ENCODE results near the gene NT5C3B. TPM values are rescaled to one million over a fixed set of nuclear protein-coding genes. Genes with fewer than 3 reads are reported as not detected.

NT5C3B gene
- total RNA-seq, 1 donor from 2014 or later = 46.2 TPM

GRCh38 chr17:41793784-41794539, 42.1 kb downstream of the NT5C3B start:
- intact Hi-C loops (cut with micrococcal nuclease) = no loop called here
- Mint-ChIP-seq H3K36me3 (ENCODE audit: low read depth) (no peaks in the 10 kb centered on the region), H3K4me3 (no peak overlapping the region), H3K27me3 (peaks cover 1% of the 10 kb centered on the region), H3K27ac (no peak overlapping the region), H3K9me3 (no peaks in the 10 kb centered on the region), H3K4me1 (no peaks in the 10 kb centered on the region)
- DNase-seq = no peak

DNA sequence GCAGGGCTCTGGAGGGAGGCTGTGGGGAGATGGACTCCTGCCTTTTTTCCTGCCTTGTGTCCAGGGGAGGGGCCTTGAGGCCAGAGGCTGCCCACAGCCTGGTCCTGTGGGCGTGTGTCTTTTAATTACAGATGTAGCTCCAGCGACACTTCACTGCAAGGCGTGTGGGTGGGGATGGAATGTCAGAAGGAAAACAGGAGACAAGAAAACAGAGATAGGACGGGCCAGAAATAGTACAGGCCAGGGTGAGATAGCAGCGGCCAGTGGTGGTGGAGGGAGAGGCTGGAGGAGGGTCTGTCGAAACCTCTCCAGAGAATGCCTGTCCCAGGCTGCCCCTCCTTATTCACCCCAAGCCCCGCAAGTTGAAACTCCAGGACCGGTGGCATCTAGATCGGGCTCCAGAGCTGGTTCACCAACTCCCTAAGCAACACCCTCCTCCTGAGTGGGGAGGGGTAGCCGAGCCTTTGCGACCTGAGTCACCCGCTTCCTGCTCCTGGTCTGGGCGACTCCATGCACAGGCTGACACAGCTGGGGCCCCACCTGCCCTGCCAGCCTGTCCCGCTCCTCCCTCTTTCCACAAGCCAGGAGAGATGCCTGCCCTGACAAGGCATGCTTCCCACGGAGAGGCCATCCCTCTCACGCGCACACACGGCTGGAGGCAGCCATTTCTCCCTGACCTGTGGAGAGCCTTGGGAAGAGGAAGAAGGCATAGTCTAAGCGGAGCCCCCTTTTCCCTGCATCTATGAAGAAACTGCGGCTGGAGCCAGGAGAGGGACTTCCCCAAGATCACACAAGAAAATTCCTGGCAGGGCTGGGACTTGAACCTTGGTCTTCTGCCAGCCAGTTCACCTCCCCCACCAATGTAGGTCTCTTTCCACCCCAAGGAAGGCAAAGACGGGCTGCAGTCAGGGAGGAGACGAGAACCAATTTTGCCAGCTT, 42.9 kb downstream of the NT5C3B start:
- no peaks in the 10 kb centered on the region for H3K9me3 Mint-ChIP-seq
- DNase-seq = no peak
- peaks cover 5% of the 10 kb centered on the region for H3K27me3 Mint-ChIP-seq
- H3K4me1 Mint-ChIP-seq = no peaks in the 10 kb centered on the region
- intact Hi-C loops (cut with micrococcal nuclease) = no loop called here
- no peak overlapping the region for H3K27ac Mint-ChIP-seq
- no peaks in the 10 kb centered on the region for H3K36me3 Mint-ChIP-seq (ENCODE audit: low read depth)
- H3K4me3 Mint-ChIP-seq = no peak overlapping the region

DNA sequence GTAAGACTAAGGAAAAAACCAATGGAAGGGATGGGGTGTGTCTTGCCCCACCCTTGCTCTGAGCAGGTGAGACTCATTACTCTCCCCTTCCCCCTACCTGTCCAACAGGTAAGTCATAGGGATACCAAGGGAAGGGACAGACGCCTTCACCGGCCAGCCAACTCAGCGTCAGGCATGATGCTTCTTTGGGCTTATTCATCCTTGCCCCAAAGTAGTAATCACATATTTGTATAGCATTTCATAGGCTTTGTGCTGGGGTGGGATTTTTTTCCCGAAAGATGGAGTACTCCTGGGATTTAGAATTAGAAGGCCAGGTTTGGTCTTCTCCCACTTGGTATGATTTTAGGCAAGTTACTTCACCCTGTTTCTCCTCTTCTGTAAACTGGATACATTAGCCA, 49.0 kb downstream of the NT5C3B start:
- H3K36me3 Mint-ChIP-seq (ENCODE audit: low read depth) = no peaks in the 10 kb centered on the region
- H3K27me3 Mint-ChIP-seq = peaks cover 37% of the 10 kb centered on the region
- intact Hi-C loops (cut with micrococcal nuclease) = loop anchor here (5.0 kb wide), 1 partner anchor 50 kb away; no protein-coding TSS in a partner anchor
- no peak overlapping the region for H3K27ac Mint-ChIP-seq
- H3K4me3 Mint-ChIP-seq = peak overlapping the region; percentile 62
- no peak for DNase-seq
- peaks cover 8% of the 10 kb centered on the region for H3K4me1 Mint-ChIP-seq
- no peaks in the 10 kb centered on the region for H3K9me3 Mint-ChIP-seq

- Mint-ChIP-seq H3K4me3 (peak within 1 kb of the TSS; percentile 62), H3K36me3 (ENCODE audit: low read depth) (no peaks in the 10 kb centered on the region), H3K27ac (no peak within 1 kb of the TSS), H3K4me1 (peaks cover 8% of the 10 kb centered on the region), H3K27me3 (peaks cover 39% of the 10 kb centered on the region), H3K9me3 (no peaks in the 10 kb centered on the region)
- intact Hi-C loops (cut with micrococcal nuclease) = loop anchor here (5.0 kb wide), 1 partner anchor 49 kb away; no protein-coding TSS in a partner anchor
- DNase-seq = peak; percentile 97
Observed at GRCh38 chr17:41786227-41787020, 49.6 kb downstream of the NT5C3B start, which contains the start of gene JUP. TSS of gene JUP (minus strand) at chr17:41786711. CDS start at chr17:41771854, 14,857 bp downstream.

DNA sequence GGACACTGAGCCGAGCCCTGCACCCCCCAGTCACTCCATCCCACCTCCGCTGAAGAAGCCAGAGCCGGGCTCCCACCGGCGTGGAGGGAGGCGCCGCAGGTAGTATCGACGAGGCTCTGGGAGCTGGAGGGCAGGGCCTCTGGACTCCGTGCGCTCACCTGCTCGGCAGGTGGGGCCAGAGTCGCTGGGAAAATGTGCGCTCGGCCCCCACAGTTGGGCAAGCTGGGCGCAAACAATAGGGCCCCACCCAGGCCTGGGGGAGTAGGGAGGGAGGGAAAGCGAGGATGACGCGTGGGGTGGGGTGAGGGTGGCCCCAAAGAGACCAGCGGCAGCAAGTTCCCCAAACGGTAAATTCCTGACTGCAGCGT, 50.2 kb downstream of the NT5C3B start:
- intact Hi-C loops (cut with micrococcal nuclease) = loop anchor here (5.0 kb wide), 1 partner anchor 49 kb away; no protein-coding TSS in a partner anchor
- no peak for DNase-seq
- Mint-ChIP-seq H3K4me1 (peaks cover 8% of the 10 kb centered on the region), H3K27me3 (peaks cover 39% of the 10 kb centered on the region), H3K36me3 (ENCODE audit: low read depth) (no peaks in the 10 kb centered on the region), H3K9me3 (no peaks in the 10 kb centered on the region), H3K27ac (no peak overlapping the region), H3K4me3 (peak overlapping the region; percentile 39)

- H3K4me3 Mint-ChIP-seq = peak overlapping the region; percentile 39
- H3K27me3 Mint-ChIP-seq = peaks cover 39% of the 10 kb centered on the region
- no peaks in the 10 kb centered on the region for H3K9me3 Mint-ChIP-seq
- no peak overlapping the region for H3K27ac Mint-ChIP-seq
- no peaks in the 10 kb centered on the region for H3K36me3 Mint-ChIP-seq (ENCODE audit: low read depth)
- no peak for DNase-seq
- intact Hi-C loops (cut with micrococcal nuclease) = loop anchor here (5.0 kb wide), 1 partner anchor 48 kb away; no protein-coding TSS in a partner anchor
- H3K4me1 Mint-ChIP-seq = peaks cover 8% of the 10 kb centered on the region
Observed at GRCh38 chr17:41785091-41785858, 50.8 kb downstream of the NT5C3B start.

- Mint-ChIP-seq H3K27me3 (peaks cover 39% of the 10 kb centered on the region), H3K4me1 (peaks cover 8% of the 10 kb centered on the region), H3K36me3 (ENCODE audit: low read depth) (no peaks in the 10 kb centered on the region), H3K27ac (no peak overlapping the region), H3K9me3 (no peaks in the 10 kb centered on the region), H3K4me3 (peak overlapping the region; percentile 39)
- no peak for DNase-seq
- intact Hi-C loops (cut with micrococcal nuclease) = no loop called here
Observed at GRCh38 chr17:41784207-41784744, 51.8 kb downstream of the NT5C3B start.

DNA sequence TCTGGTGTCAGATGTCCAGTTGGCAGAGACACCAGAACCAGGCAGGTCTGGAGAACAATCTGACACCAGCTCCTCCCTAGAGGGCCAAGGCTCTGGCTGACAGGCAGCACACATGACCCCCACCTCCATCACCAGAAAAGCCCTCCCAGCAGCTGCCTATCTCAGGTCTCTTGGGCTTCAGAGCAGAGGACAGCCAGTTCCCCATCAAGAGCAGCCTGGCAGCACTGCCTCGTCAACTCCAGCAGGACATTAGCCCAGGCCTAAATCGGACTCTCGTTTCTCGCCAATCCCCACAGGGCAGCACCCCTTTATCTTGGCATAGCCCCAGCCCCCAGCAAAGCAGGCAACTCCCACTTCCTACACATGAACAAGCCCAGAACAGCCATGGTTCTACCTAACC, 53.9 kb downstream of the NT5C3B start:
- H3K4me1 Mint-ChIP-seq = peaks cover 8% of the 10 kb centered on the region
- H3K27ac Mint-ChIP-seq = no peak overlapping the region
- DNase-seq = no peak
- H3K36me3 Mint-ChIP-seq (ENCODE audit: low read depth) = no peaks in the 10 kb centered on the region
- intact Hi-C loops (cut with micrococcal nuclease) = no loop called here
- no peak overlapping the region for H3K4me3 Mint-ChIP-seq
- no peaks in the 10 kb centered on the region for H3K9me3 Mint-ChIP-seq
- H3K27me3 Mint-ChIP-seq = peaks cover 28% of the 10 kb centered on the region

- Mint-ChIP-seq H3K27me3 (peaks cover 23% of the 10 kb centered on the region), H3K27ac (no peak overlapping the region), H3K9me3 (no peaks in the 10 kb centered on the region), H3K4me3 (no peak overlapping the region), H3K36me3 (ENCODE audit: low read depth) (no peaks in the 10 kb centered on the region), H3K4me1 (peaks cover 5% of the 10 kb centered on the region)
- no peak for DNase-seq
- intact Hi-C loops (cut with micrococcal nuclease) = no loop called here
Observed at GRCh38 chr17:41781404-41782110, 54.5 kb downstream of the NT5C3B start.

DNA sequence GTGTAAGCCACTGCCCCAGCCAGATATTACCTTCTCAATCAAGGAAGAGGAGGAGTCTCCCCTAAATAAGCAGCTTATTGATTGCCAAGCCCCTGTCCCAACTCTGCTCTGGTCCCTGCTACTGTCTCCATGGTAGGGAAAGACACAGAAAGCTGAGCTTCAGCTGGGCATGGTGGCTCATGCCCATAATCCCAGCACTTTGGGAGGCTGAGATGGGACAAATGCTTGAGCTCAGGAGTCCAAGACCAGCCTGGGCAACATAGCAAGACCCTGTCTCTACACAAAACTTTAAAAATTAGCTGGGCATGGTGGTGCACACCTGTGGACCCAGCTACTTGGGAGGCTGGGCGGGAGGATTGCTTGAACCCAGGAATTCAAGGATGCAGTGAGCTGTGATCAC, 56.1 kb downstream of the NT5C3B start:
- intact Hi-C loops (cut with micrococcal nuclease) = no loop called here
- Mint-ChIP-seq H3K9me3 (no peaks in the 10 kb centered on the region), H3K36me3 (ENCODE audit: low read depth) (no peaks in the 10 kb centered on the region), H3K4me1 (peaks cover 5% of the 10 kb centered on the region), H3K27ac (no peak overlapping the region), H3K27me3 (peaks cover 18% of the 10 kb centered on the region), H3K4me3 (no peak overlapping the region)
- DNase-seq = no peak

DNA sequence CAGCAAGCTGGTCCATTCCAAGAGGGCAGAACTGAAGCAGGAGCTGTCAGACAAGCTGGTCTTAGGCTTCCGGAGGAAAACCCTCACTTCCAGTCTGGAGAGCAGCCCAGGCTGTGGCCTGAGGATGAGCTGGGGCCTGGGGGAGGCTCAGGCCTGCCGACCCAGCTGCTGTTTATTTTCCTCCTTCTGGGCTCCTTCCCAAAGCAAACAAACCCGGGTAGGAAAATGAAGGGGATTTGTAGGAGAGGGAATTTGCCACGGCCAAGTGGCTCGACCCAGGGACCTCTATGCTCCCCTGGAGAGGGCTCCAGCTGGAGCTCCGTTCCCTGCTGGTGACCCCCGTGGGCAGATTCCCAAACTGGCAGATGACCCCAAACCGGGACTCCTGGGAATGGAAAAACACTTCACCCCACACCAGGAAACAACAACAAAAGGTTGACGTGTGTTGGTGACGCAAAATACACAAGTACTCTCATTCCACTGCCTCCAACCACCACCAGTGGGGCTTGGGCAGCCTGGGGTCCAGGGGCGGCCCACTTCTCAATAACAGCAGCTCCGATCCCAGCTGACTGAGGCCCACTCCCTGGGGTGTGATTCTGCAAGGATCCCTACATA, 58.4 kb downstream of the NT5C3B start:
- no peaks in the 10 kb centered on the region for H3K4me1 Mint-ChIP-seq
- H3K4me3 Mint-ChIP-seq = no peak overlapping the region
- DNase-seq = no peak
- intact Hi-C loops (cut with micrococcal nuclease) = no loop called here
- no peak overlapping the region for H3K27ac Mint-ChIP-seq
- H3K36me3 Mint-ChIP-seq (ENCODE audit: low read depth) = no peaks in the 10 kb centered on the region
- peaks cover 7% of the 10 kb centered on the region for H3K27me3 Mint-ChIP-seq
- no peaks in the 10 kb centered on the region for H3K9me3 Mint-ChIP-seq

- intact Hi-C loops (cut with micrococcal nuclease) = no loop called here
- DNase-seq = no peak
- Mint-ChIP-seq H3K27me3 (peaks cover 4% of the 10 kb centered on the region), H3K36me3 (ENCODE audit: low read depth) (no peaks in the 10 kb centered on the region), H3K4me1 (no peaks in the 10 kb centered on the region), H3K4me3 (no peak overlapping the region), H3K27ac (no peak overlapping the region), H3K9me3 (no peaks in the 10 kb centered on the region)
Observed at GRCh38 chr17:41777157-41777573, 58.9 kb downstream of the NT5C3B start.

Measured in activated CD4-positive, alpha-beta T cell treated with anti-CD3 and anti-CD28 coated beads, Interleukin-2, amount 10 ng/mL, durations not matched to agents 24 days and 14 days (primary cell).